HG03565 (cell line): ENCODE measurements around the gene IL9R.
"Not testable (repeated sequence)": the region's sequence is repeated elsewhere in the genome, so short reads cannot be mapped to it uniquely, and the experiment has no call there.

Experiments
- ATAC-seq: cut with Tn5 transposase; IDR thresholded peaks from one replicate; pipeline ENCODE4 v1.9.1; 2021; ENCODE audit warnings: mild to moderate bottlenecking, moderate library complexity; ENCODE audit not compliant: unreplicated experiment

The IL9R gene

DNA sequence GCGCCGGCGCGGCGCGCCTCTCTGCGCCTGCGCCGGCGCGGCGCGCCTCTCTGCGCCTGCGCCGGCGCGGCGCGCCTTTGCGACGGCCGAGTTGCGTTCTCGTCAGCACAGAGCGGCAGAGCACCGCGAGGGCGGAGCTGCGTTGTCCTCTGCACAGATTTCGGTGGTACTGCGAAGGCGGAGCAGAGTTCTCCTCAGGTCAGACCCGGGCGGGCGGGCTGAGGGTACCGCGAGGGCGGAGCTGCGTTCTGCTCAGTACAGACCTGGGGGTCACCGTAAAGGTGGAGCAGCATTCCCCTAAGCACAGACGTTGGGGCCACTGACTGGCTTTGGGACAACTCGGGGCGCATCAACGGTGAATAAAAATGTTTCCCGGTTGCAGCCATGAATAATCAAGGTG lies 31.8 kb downstream of the IL9R start:
- not testable (repeated sequence) for ATAC-seq

DNA sequence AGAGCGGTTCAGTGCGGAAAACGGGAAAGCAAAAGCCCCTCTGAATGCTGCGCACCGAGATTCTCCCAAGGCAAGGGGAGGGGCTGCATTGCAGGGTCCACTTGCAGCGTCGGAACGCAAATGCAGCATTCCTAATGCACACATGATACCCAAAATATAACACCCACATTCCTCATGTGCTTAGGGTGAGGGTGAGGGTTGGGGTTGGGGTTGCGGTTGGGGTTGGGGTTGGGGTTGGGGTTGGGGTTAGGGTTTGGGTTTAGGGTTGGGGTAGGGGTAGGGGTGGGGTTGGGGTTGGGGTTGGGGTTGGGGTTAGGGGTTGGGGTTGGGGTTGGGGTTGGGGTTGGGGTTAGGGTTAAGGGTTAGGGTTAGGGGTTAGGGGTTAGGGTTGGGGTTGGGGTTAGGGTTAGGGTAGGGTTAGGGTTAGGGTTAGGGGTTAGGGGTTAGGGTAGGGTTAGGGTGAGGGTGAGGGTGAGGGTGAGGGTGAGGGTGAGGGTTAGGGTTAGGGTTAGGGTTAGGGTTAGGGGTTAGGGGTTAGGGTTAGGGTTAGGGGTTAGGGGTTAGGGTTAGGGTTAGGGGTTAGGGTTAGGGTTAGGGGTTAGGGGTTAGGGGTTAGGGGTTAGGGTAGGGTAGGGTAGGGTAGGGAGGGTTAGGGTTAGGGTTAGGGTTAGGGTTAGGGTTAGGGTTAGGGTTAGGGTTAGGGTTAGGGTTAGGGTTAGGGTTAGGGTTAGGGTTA lies 32.4 kb downstream of the IL9R start:
- ATAC-seq = not testable (repeated sequence)

DNA sequence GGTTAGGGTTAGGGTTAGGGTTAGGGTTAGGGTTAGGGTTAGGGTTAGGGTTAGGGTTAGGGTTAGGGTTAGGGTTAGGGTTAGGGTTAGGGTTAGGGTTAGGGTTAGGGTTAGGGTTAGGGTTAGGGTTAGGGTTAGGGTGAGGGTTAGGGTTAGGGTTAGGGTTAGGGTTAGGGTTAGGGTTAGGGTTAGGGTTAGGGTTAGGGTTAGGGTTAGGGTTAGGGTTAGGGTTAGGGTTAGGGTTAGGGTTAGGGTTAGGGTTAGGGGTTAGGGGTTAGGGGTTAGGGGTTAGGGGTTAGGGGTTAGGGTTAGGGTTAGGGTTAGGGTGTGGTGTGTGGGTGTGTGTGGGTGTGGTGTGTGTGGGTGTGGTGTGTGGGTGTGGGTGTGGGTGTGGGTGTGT lies 33.0 kb downstream of the IL9R start:
- not testable (repeated sequence) for ATAC-seq
